Activated T-cell treated with anti-CD3 and anti-CD28 coated beads for 24 hours (primary cell): ENCODE results near the gene KRTAP2-1.
"Not testable (repeated sequence)": the region's sequence is repeated elsewhere in the genome, so short reads cannot be mapped to it uniquely, and the experiment has no call there.

Experiments used
- DNase-seq: peaks from one replicate; pipeline ENCODE4 v3.0.0-alpha.2; 2020; ENCODE audit warnings: low read depth

Gene KRTAP2-1

DNA sequence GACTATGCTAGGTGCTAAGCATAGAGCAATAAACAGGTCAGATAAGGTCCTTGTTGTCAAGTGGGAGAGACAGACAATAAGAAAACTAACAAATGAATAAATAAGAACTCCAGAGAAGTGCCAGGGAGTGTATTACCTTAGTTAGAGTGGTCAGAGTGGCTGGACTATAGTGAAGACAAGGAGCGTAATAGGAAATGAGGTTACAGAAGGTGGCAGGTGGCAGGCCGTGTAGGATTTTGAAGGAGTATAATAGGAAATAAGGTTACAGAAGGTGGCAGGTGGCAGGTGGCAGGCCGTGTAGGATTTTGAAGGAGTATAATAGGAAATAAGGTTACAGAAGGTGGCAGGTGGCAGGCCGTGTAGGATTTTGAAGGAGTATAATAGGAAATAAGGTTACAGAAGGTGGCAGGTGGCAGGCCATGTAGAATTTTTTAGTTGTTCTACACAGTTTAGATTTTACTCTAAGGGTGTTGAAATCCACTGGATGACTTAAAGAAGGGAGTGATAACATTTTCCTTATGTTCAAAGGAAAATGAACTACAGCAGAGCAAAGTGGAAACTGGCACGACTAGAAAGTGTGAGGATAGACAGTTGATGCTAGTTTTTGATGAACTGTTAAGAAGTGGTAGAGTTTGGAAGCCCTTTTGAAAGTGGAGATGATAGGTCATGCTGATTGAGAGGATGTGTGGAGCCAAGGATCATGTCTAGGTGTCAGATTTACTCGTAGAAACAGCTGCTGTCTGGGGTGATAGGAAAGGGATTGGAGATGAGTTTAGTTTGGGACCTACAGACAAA, 34.6 kb downstream of the KRTAP2-1 start:
- DNase-seq = no peak

DNA sequence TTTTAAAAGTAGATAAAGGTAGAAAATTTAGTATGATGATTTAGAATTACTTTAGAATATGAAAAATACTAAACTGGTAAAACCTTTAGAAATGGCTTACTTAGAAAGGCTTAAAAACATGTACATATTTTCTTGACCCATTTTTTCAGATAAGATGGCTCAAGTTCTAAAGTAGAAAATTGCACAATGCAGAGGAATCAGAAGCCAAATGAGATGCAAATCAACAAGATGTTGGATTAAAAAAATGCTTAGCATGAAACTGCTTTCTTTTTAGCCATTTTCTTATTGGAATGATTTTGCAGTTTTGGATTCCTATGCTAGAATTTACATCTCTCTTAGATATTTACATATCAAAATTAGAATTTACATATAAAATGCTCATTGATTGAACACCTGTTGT, 36.7 kb downstream of the KRTAP2-1 start:
- DNase-seq = no peak

DNA sequence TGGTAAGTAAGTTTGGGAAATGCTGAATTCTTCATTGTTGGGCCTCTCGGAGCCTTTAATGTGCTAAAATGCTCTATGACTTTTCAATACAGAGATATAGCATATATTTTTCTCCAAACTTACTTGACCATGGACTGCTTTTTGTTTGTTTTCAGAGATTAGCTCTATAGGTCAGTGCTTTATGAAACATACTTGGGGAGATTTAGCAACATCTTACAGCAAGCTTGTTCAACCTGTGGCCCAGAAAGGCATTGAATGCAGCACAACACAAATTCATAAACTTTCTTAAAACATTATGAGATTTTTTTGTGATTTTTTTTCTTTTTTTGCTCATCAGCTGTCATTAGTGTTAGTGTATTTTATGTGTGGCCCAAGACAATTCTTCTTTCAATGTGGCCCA, 37.2 kb downstream of the KRTAP2-1 start:
- DNase-seq = no peak

DNA sequence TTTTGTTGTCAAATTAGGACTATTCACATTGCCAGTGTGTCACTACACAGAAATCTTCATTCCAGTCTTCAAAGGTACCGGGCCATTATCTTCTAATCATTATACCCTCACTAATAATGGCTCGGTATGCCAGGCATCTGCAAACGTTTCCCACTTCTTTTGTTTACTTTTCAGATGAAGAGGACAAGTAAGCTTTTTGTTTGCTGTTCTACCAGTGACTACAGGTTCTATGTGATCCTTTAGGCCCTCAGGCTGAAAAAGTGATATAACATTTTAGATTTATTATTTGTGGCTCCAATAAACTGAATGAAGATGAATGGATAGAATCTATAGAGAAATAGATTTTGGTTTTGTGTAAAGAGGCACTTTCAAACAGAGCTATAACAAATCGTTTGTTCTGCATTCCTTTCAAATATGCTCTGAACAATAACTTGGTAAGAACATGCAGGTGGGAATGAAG, 37.8 kb downstream of the KRTAP2-1 start:
- no peak for DNase-seq

DNA sequence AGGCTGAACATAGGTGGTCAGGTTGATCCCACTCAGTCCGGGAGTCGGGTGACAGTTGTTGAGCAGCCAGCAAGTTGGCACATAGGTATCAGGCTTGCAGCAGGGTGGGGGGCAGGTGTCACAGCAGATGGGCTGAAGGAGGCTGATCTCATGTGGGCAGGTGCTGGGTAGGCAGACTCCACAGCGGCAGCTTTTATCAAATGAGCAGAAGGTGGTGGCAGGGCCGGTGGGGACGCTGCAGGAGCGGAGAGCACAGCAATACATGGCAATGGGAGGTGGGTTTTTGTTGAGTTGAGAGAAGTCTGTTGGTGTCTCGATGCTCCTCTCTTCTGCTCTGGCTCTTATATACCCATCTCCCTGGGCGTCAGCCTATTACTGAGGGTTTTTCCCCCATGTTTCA, 38.3 kb downstream of the KRTAP2-1 start, which contains the start of gene KRTAP3-1:
Gene KRTAP3-1, minus strand, starts transcription at position 318 of the 400 bp plus-strand sequence. Its CDS starts 54 bp downstream, at position 264.
- no peak for DNase-seq

DNA sequence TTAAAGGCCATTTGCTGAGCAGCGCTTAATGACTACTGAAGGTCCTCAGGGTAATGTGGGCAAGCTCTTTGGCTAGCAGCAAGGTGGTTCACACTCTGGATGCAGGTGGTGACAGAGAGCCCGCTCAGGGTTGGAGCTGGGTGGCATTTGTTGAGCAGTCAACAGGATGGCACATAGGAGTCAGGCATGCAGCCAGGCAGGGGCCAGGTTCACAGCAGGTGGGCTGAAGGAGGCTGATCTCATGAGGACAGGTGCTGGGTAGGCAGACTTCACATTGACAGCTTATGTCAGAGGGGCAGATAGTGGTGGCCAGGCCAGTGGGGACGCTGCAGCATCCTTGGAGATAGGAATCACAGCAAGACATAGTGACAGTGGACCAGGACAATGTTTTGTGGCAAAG, 42.7 kb downstream of the KRTAP2-1 start:
- no peak for DNase-seq

DNA sequence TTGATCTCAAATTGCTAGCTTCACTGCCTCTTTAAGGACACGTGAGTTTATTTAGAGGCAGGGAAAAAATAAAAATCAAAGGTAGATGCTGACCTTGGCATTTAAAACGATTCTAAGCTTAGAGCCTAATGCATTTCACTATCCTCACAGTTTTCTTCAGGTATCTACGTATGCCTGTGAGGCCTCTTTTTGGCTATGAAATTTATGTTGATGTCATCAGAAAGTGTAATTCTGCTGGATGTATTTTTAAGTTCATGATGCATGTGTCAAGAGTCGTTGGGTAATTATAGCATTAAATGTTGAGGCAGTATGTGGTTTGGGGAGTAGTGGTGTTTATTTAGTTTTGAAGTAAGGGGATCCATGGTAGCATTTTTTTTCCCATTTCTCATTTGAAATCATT, 43.2 kb downstream of the KRTAP2-1 start:
- no peak for DNase-seq

DNA sequence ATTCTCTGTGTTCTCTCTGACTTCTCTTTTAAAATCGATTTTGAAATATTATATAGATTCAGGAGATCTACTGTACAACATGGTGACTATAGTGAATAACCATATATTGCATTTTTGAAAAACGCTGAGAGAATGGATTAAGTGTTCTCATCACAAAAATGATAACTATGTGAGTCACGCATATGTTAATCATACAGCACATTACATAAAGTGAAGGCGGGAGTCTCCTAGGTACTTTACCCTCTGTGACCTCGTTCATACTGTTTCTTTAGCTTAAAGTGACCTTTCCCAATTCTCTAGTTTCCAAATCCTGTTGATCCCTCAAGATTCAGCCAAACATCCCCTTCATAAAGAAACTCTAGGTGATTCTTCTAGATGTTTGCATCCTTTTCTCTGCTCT, 44.3 kb downstream of the KRTAP2-1 start:
- no peak for DNase-seq

DNA sequence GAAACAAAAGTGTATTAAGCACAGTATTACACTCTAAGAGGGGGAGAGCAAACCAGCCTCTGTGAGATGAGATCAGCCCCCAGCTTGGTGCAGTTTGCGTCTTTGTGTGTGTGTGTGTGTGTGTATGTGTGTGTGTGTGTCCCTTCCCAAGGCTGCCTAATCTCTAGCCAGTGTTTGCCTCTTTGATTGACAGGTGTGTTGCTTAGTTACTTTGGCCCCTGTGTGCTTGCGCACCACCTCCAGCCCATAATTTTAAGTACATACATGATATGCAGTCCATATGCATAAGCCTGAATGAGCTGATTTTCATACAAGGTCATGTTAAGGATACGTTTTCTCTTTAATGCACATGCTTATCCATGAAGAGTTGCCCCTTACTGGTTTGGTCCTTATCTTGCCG, 45.3 kb downstream of the KRTAP2-1 start:
- no peak for DNase-seq

DNA sequence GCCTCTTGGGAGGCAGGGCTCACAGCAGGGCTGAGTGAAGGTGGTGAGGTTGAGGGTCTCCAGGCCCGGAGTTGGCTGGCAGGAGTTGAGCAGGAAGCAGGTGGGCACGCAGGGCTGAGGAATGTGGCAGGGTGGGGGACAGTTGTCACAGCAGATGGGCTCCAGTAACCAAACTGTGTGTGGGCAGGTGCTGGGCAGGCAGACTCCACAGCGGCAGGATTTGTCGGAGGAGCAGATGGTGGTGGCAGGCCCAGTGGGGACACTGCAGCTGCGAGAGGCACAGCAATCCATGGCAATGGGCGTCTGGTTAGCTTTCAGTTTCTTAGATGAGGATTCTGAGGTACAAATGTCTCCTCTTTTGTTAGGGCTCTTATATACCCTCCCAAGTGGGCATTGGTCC, 47.6 kb downstream of the KRTAP2-1 start, which contains the start of gene KRTAP3-2:
Gene KRTAP3-2, minus strand, starts transcription at position 344 of the 400 bp plus-strand sequence. Its CDS starts 53 bp downstream, at position 291.
- DNase-seq = not testable (repeated sequence)

DNA sequence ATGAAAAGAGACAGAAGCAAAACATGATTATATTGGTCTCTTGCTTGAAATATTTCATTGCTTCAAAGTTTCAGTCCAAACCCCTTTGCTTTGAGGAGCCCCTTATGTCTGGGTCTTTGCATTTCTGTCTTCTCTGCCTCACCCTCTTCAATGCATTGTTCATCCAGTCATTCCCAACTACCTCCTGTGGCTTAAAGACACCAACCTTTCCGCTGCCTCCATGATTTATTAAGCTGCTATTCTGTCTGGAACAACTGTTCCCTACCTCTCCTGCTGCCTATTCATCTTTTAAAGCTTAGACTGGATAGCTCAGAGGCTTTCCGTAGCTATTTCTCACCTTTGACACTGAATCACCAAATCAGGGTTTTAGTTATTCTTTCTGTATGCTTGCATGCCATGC, 49.8 kb downstream of the KRTAP2-1 start:
- DNase-seq = no peak

DNA sequence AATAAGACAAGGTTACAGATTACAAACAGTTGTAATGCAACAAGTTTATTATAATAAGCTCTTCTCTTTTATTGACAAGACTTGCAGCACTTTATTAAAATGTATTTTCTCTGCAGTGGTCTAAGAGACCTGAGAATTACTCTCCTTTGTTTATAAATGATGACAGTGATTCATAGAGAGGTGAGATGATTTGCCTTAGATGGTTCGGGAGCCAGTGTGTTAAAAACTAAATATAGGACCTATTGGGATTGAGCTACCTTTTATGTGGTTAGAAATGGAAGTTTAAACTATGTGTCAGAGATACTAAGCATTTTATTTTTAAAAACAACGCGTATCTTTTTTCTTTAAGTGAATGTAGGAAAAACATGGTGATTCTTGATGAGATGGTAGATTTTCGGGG, 50.3 kb downstream of the KRTAP2-1 start:
- no peak for DNase-seq
